ENCODE results near the gene FARSA. TPM values are rescaled to one million over a fixed set of nuclear protein-coding genes. Genes with fewer than 3 reads are reported as not detected.
A peak's percentile ranks its signal among the peaks of the same experiment; 100 is the strongest.

FARSA gene
- total RNA-seq, 6 donors from 2014 or later = 35.3 to 104 (median 53.4) TPM

- Histone ChIP-seq H3K27ac (no peak overlapping the region), H3K4me1 (peaks cover 9 to 15% (median 14%) of the 10 kb centered on the region in 4 donors), H3K36me3 (peaks cover 0 to 53% (median 38%) of the 10 kb centered on the region in 4 donors), H3K9me3 (no peaks in the 10 kb centered on the region), H3K4me3 (no peak overlapping the region), H3K27me3 (no peaks in the 10 kb centered on the region)
- ATAC-seq (ENCODE audit: low FRiP score in 2 of 2) (no peak), DNase-seq (no peak)
- TF ChIP-seq POLR2A (IDR thresholded peaks at IDR 0.05) (no peak), CTCF (IDR thresholded peaks at IDR 0.05) (no peak), POLR2AphosphoS5 (IDR thresholded peaks at IDR 0.05) (no peak), EP300 (IDR thresholded peaks at IDR 0.05) (no peak)
- WGBS, 2 donors = 93 to 96% methylated on average over 7 to 16 of the region's 17 CpGs
These were observed 37.1 kb downstream of the FARSA start for GRCh38 chr19:12896460-12896859.

GRCh38 chr19:12893582-12893981 lies 39.9 kb downstream of the FARSA start:
- ATAC-seq (ENCODE audit: low FRiP score in 2 of 2) (no peak), DNase-seq (no peak)
- WGBS, 2 donors = 98% methylated on average over 3 to 5 of the region's 5 CpGs
- Histone ChIP-seq H3K9me3 (no peaks in the 10 kb centered on the region), H3K4me1 (peaks cover 15 to 22% (median 20%) of the 10 kb centered on the region in 4 donors), H3K27me3 (no peaks in the 10 kb centered on the region), H3K4me3 (no peak overlapping the region), H3K27ac (no peak overlapping the region), H3K36me3 (peaks cover 0 to 47% (median 30%) of the 10 kb centered on the region in 4 donors)
- no peak for TF ChIP-seq EP300 (IDR thresholded peaks at IDR 0.05)
- no peak for TF ChIP-seq POLR2AphosphoS5 (IDR thresholded peaks at IDR 0.05)
- no peak for TF ChIP-seq CTCF (IDR thresholded peaks at IDR 0.05)
- no peak for TF ChIP-seq POLR2A (IDR thresholded peaks at IDR 0.05)

GRCh38 chr19:12891553-12892021 lies 41.9 kb downstream of the FARSA start:
- H3K4me3 ChIP-seq = peak overlapping the region; percentile 67 to 93 (median 87)
- WGBS, 2 donors = 0 to 14% methylated on average over 2 to 26 of the region's 26 CpGs
- no peaks in the 10 kb centered on the region for H3K9me3 ChIP-seq
- H3K36me3 ChIP-seq = peaks cover 0 to 30% (median 19%) of the 10 kb centered on the region in 4 donors
- TF ChIP-seq EP300 (IDR thresholded peaks at IDR 0.05) (no peak), POLR2AphosphoS5 (IDR thresholded peaks at IDR 0.05) (no peak), CTCF (IDR thresholded peaks at IDR 0.05) (no peak), POLR2A (IDR thresholded peaks at IDR 0.05) (no peak)
- peaks cover 15 to 22% (median 20%) of the 10 kb centered on the region in 4 donors for H3K4me1 ChIP-seq
- H3K27me3 ChIP-seq = no peaks in the 10 kb centered on the region
- peak overlapping the region; percentile 69 to 82 (median 75) for H3K27ac ChIP-seq
- DNase-seq = no peak
- no peak for ATAC-seq (ENCODE audit: low FRiP score in 2 of 2)

- Histone ChIP-seq H3K4me3 (peak within 1 kb of the TSS; percentile 67 to 93 (median 87)), H3K9me3 (no peaks in the 10 kb centered on the region), H3K36me3 (peaks cover 0 to 24% (median 13%) of the 10 kb centered on the region in 4 donors), H3K27me3 (no peaks in the 10 kb centered on the region), H3K4me1 (peaks cover 17 to 27% (median 23%) of the 10 kb centered on the region in 4 donors), H3K27ac (peak within 1 kb of the TSS; percentile 69 to 82 (median 75))
- WGBS, 2 donors = 0 to 1% methylated on average over 34 to 45 of the region's 49 CpGs
- TF ChIP-seq EP300 (IDR thresholded peaks at IDR 0.05) (no peak), POLR2A (IDR thresholded peaks at IDR 0.05) (peak in 3 of 4 donors; percentile 16 to 90 (median 69)), CTCF (IDR thresholded peaks at IDR 0.05) (peak in 1 of 6 experiments; percentile 34), POLR2AphosphoS5 (IDR thresholded peaks at IDR 0.05) (peak; percentile 54 to 89)
- DNase-seq (peak; percentile 89 to 98), ATAC-seq (ENCODE audit: low FRiP score in 2 of 2) (peak; percentile 99)
These were observed 42.5 kb downstream of the FARSA start, which contains the start of gene GCDH for GRCh38 chr19:12890787-12891552. Gene GCDH (plus strand): TSS chr19:12891160. CDS start chr19:12891305, 145 bp downstream.

All from upper lobe of left lung (tissue), 6 donors.